ENCODE results near the gene POLR1E. TPM values are rescaled to one million over a fixed set of nuclear protein-coding genes. Genes with fewer than 3 reads are reported as not detected.

POLR1E gene
- total and polyA plus RNA-seq, 10 of the 15 experiments (the other 5 are each of a cell fraction or from before 2014, with no cell fraction given), result 13.7 to 71.3 (median 50.4) TPM

DNA sequence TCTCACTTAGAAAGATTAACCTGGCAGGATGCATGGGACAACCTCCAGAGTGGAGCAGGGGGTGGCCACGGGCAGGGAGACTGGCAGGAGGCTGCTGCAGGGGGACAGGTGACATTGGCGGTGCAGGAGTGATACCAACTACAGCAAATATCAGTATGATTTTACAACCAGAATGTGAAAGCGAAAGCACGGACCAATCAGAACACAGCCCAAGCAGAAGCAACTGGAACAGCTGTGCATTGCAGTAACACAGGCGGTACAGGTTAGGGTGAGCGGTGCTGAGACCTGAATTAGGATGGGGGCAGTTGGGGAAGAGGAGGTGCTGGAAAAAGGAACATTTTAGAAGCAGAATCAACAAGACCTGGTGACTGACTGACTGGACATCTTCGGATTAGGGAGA lies 29.3 kb downstream of the POLR1E start (continued):
- TF ChIP-seq, protein P1, sequence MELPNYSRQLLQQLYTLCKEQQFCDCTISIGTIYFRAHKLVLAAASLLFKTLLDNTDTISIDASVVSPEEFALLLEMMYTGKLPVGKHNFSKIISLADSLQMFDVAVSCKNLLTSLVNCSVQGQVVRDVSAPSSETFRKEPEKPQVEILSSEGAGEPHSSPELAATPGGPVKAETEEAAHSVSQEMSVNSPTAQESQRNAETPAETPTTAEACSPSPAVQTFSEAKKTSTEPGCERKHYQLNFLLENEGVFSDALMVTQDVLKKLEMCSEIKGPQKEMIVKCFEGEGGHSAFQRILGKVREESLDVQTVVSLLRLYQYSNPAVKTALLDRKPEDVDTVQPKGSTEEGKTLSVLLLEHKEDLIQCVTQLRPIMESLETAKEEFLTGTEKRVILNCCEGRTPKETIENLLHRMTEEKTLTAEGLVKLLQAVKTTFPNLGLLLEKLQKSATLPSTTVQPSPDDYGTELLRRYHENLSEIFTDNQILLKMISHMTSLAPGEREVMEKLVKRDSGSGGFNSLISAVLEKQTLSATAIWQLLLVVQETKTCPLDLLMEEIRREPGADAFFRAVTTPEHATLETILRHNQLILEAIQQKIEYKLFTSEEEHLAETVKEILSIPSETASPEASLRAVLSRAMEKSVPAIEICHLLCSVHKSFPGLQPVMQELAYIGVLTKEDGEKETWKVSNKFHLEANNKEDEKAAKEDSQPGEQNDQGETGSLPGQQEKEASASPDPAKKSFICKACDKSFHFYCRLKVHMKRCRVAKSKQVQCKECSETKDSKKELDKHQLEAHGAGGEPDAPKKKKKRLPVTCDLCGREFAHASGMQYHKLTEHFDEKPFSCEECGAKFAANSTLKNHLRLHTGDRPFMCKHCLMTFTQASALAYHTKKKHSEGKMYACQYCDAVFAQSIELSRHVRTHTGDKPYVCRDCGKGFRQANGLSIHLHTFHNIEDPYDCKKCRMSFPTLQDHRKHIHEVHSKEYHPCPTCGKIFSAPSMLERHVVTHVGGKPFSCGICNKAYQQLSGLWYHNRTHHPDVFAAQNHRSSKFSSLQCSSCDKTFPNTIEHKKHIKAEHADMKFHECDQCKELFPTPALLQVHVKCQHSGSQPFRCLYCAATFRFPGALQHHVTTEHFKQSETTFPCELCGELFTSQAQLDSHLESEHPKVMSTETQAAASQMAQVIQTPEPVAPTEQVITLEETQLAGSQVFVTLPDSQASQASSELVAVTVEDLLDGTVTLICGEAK (IDR thresholded peaks at IDR 0.05; ENCODE audit: borderline replicate concordance), result no peak
- TF ChIP-seq, protein P2, sequence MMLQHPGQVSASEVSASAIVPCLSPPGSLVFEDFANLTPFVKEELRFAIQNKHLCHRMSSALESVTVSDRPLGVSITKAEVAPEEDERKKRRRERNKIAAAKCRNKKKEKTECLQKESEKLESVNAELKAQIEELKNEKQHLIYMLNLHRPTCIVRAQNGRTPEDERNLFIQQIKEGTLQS (IDR thresholded peaks at IDR 0.05; ENCODE audit: borderline replicate concordance, extremely low read depth, low read depth, low read length), result no peak
- TF ChIP-seq ZNF622 (IDR thresholded peaks at IDR 0.05), result no peak
- no peak for TF ChIP-seq BMI1 (IDR thresholded peaks at IDR 0.05; ENCODE audit: borderline replicate concordance)
- TF ChIP-seq SPI1 (IDR thresholded peaks at IDR 0.05; ENCODE audit: borderline replicate concordance, insufficient read depth, low read depth, low read length), result no peak
- no peak for TF ChIP-seq DPF2 (IDR thresholded peaks at IDR 0.05)
- no peak for TF ChIP-seq CHD2 (IDR thresholded peaks at IDR 0.05; ENCODE audit: borderline replicate concordance, low read depth, low read length)
- no peak for TF ChIP-seq GATAD2B (conservative IDR thresholded peaks at IDR 0.05; ENCODE audit: low read depth)

All from GM12878 (cell line).